B cell (primary cell): ENCODE measurements around the gene COLQ.
A peak's percentile ranks its signal among the peaks of the same experiment; 100 is the strongest.

Experiments
- EZH2 ChIP-seq: IDR thresholded peaks from 2 replicates; pipeline ENCODE4 v1.6.1; 2012; ENCODE audit warnings: borderline replicate concordance, low read depth, mild to moderate bottlenecking, moderate library complexity, low read length; ENCODE audit not compliant: insufficient read depth, poor library complexity, severe bottlenecking
- TF ChIP-seq, protein P1 (sequence below): fragments of 200-600 bp; IDR thresholded peaks from one replicate; pipeline ENCODE4 v1.8.0; 2022; ENCODE audit warnings: antibody characterized with exemption, mild to moderate bottlenecking

DNA sequence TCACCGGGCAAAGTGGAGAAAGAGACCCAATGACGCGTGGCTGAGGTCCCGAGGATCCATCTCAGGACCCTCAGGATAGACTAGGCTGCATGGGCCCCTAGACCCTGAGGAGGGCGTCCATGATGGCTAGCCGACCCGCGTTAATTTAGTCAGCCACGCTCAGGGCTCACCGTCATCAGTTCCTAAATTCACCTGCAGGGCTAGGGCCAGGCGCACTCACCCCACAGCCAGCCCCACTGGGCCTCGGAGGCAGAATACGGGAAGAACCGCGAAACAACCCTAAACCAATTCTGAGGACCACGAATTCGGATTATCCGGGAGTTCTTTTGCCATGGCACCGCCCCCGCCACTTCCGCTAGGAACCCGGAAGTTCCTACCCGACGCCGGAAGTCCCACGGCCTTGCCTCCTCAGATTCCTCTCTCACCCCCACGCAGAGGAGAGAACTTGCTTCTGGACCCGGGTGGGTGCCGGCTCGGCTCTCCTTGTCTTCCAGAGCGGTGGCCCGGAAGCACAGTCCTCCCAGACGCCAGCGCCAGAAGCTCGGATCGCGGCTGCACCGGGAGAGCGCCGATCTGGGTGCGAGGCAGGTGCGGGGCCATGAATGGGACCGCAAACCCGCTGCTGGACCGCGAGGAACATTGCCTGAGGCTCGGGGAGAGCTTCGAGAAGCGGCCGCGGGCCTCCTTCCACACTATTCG lies 94.2 kb downstream of the COLQ start, which contains the start of the genes EAF1 and METTL6:
- TF ChIP-seq, protein P1, sequence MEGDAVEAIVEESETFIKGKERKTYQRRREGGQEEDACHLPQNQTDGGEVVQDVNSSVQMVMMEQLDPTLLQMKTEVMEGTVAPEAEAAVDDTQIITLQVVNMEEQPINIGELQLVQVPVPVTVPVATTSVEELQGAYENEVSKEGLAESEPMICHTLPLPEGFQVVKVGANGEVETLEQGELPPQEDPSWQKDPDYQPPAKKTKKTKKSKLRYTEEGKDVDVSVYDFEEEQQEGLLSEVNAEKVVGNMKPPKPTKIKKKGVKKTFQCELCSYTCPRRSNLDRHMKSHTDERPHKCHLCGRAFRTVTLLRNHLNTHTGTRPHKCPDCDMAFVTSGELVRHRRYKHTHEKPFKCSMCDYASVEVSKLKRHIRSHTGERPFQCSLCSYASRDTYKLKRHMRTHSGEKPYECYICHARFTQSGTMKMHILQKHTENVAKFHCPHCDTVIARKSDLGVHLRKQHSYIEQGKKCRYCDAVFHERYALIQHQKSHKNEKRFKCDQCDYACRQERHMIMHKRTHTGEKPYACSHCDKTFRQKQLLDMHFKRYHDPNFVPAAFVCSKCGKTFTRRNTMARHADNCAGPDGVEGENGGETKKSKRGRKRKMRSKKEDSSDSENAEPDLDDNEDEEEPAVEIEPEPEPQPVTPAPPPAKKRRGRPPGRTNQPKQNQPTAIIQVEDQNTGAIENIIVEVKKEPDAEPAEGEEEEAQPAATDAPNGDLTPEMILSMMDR, result peak; percentile 56
- no peak for TF ChIP-seq EZH2
